Hepatic stellate cell (primary cell): ENCODE data around the gene PEX5L.
A peak's percentile ranks its signal among the peaks of the same experiment; 100 is the strongest.

Source experiments
- DNase-seq: peaks from one replicate; pipeline ENCODE4 v3.0.0; 2011; ENCODE audit warnings: low spot score

The PEX5L gene

DNA sequence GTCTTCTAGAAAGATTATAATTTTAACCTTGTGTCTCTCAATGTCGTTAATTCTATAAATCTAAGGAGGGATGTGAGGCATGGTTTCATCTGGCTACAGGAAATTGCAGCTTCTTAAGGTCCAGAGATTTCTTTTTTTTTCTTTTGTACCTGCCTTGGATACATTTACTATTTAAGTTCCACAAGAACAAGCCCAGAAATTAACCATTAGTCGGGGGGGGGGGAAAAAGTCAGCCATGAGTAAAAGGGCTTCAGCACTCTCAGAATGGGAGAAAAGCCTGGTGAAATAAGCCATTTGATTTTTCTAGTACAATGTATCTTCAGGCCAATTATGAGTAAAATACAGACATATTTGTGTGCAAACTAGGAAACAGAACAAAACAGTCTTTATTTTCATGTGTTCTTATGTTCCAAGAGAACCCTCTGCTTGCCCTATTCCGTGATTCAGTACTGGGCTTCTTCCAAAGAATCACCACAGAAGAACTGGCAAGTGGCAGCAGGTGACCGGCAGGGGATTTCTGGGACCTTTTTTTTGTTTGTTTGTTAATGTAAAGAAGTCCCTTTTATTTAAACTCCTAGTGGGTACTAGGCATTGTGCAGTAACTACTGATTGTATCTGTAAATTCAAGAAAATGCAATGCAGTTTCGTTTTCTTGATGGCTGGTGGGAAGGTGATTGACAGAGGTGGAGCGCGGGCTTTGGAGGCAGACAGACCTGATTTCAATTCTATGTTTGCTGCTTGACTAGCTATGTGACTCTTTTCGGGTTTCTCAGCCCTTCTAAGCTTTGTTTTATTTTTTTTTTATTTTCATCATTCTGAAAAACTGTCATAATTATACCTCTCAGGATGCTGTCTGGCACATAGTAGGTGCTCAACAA is 82.5 kb downstream of the PEX5L start:
- no peak for DNase-seq

- no peak for DNase-seq
Observed at GRCh38 chr3:179950840-179951239, 85.9 kb downstream of the PEX5L start.

DNA sequence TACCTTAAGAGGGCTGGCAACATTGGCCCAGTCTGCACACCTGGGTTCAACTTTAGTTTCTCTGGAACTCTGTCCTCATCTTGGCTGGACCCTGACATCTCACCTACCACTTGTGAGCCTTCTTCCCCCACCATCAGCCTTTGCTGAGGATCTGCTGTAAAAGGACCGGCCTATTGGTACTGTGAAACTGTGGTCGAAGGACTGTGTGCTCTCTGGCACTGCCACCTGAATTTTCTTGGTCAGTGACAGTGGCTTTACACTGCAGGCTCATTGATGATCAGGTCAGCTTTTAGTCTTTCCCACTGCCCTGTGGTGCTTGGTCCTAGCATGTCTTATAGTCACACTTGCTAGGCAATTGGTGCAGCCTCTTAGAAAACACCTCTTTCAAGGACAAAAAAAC is 86.9 kb downstream of the PEX5L start:
- DNase-seq: no peak

DNA sequence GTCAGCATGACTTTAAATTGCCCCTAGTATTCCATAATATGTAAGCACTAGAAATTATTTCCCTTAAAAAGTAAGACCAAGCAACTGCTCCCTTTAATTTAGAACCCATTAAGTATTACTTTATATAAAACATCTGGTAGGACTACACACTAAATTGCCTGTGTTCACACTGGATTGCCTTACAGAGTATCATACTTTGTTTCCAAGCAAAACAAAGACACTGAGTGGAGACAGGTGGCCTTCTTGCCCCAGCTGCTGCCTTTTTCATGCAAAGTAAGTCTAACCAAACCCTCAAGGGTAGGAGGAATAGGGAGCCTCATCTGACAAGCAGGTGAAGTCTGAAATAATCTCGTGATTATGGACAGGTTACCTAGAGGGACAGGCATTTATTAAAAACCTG is 87.3 kb downstream of the PEX5L start:
- DNase-seq: no peak

GRCh38 chr3:179948740-179949139 is 88.0 kb downstream of the PEX5L start:
- DNase-seq: no peak

DNA sequence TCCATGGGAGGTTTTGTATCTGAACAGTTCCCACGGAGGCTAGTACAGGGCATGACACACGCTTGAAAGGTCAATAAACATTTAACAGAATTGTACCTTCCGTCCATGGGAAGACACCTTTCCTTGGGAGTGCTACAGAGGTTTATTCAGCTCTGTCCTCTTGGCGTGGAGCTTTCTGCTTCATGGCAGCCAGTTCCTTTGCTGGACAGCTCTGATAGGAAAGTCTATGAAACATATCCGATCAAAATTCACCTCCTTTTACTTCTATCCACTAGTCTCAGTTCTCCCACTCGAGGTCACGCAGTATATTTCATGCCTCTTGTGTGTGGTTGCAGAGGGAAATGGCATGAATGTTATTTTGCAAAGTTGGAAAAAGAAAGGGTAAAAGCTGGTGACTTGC is 91.2 kb downstream of the PEX5L start:
- DNase-seq: no peak

- DNase-seq: no peak
Observed at GRCh38 chr3:179943117-179943880, 93.4 kb downstream of the PEX5L start.

GRCh38 chr3:179942553-179943075 is 94.1 kb downstream of the PEX5L start:
- DNase-seq: no peak

DNA sequence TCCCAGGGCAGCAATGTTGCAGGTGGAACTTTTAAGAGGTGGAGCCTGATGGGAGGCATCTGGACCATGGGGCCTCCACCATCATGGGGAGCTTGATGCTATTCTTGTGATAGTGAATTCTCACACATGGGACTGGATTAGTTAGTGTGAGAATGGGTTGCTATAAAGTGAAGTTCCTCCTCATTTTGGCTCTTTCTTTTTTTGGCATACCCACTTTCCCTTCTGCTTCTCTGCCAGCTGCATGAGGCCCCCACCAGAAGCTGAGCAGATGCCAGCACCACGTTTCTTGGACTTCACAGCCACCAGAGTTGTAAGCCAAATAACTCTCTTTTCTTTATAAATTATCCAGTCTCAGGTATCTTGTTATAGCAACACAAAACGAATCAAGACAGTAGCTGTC is 101.0 kb downstream of the PEX5L start:
- DNase-seq: no peak

DNA sequence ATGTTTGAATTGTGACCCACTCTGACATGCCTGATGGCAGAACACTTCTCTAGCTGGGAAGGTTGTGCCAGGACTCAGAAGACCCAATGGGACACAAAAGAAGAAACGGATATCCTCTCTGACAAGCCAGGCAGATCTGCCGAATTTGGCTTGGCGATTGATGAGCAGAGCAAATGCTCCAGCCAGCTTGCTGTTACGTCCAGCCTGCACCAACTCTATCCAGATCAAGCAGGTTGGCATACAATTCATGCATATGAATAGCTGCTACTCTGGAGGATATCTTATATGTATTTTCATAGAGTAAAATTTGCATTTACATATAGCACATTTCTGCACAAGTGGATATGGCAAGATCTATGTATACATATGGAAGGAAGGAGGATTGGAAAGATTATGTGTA is 102.8 kb downstream of the PEX5L start:
- no peak for DNase-seq

- DNase-seq: no peak
Observed at GRCh38 chr3:179933080-179933479, 103.7 kb downstream of the PEX5L start.

DNA sequence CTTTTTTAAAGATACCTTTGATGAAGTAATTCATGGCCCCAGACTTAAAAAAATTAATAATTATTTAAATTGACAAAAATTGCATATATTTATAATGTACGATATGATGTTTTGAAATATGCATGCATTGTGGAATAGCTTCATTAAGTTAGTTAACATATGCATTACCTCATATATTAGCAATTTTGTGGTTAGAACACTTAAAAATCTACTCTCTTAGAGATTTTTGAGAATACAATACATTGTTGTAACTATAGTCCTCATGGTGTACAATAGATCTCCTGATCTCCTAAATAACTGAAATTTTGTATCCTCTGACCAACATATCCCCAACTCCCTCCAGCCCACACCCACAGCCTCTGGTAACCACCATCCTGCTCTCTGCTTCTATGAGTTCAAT is 104.1 kb downstream of the PEX5L start:
- DNase-seq: no peak

GRCh38 chr3:179929091-179929529 is 107.6 kb downstream of the PEX5L start:
- DNase-seq: peak; percentile 34

GRCh38 chr3:179927191-179927590 is 109.5 kb downstream of the PEX5L start:
- no peak for DNase-seq

DNA sequence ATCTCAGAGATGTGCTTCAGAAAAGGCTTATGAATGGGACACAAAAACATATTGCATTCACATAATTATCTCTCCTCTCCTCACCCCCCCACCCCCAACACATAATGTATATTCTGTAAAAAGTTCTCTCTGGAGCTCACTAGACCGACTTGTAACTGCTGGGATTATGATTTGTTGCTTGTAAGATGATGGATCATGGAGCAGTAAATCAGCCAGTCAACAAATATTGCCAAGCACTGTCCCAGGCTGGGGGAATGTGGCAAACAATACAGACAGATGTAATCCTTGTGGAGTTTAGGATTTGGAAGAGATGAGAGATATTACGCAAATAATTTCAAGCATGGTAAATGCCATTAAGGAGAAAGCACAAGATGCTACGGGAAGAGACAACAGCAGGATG is 114.8 kb downstream of the PEX5L start:
- DNase-seq: no peak

- DNase-seq: no peak
Observed at GRCh38 chr3:179921500-179921899, 115.2 kb downstream of the PEX5L start.

- no peak for DNase-seq
Observed at GRCh38 chr3:179907784-179908482, 128.8 kb downstream of the PEX5L start.

DNA sequence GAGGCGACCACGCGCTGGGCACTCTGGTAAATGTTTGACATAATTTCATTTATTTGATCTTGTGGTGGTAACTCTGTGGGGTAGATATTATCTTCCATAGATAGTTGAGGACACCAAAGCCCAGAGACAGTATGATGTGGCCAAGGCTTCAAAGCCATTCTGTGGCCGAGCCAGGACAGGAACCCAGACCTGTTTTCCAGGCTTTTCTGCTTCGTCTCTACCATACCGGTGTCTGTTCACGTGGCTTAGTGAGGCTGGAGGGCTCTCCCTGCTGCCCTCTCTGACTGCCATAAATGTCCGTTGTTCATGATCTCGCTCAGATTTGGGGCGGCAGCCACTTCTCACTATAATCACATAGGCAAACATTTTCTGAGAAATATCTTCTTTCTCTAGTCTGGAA is 134.7 kb downstream of the PEX5L start:
- DNase-seq: no peak

DNA sequence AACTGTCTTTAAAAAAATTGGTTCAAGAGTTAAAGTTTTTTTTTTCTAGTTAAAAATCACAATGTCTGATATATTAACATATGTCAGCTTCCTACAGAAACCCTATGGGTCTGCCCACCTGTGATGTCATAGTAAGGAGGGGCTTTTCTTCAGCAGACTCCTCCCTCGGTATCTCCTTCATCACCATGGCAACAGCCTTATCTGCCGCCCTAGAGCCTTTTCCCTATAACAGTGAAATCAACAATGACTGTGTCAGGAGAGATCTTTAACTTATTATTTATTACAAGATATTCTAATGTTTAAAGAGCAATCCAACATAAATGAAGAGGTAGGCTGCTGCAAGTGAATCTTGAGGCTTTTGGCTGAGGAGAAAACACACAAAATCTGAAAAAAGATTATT is 138.7 kb downstream of the PEX5L start:
- DNase-seq: peak; percentile 3

DNA sequence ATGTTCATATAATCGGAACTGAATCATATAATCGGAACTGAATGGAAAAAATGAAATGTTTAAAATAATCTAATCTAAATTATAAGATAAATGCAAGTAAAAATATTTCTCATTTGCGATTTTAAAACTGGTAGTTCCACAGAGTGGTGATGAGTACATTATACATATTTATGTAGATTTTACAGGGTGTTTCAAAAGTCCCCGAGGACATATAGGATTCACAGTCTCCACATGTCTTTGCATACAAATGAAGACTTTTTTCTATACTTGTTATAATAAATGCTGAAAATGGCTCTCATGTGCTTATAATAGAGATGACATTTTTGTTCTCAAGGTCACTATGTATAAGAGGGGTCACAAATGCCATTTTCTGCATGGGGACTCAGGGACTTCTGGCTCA is 139.5 kb downstream of the PEX5L start:
- DNase-seq: no peak

- DNase-seq: no peak
Observed at GRCh38 chr3:179896507-179896906, 140.2 kb downstream of the PEX5L start.

DNA sequence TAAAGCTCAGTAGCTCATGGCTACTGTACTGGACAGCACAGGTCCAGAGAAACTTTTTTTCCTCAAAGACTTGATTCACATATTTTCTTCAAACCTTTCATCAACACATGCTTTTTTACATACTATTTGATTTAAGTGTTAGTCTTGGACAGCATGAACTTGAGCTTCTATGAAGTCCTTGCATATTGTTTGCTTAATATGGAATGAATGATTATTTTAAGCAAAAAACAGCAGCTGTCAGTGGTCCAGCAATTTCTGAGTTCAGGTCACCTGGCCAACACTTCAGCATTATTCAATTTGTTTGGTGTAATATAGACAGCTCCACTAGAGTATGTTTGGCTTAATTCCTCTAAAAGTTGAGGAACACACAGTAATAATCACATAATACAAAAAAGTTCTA is 141.4 kb downstream of the PEX5L start:
- no peak for DNase-seq
